Activated CD4-positive, alpha-beta T cell treated with anti-CD3 and anti-CD28 coated beads, Interleukin-2, amount 10 ng/mL, durations not matched to agents 7 days and 5 days (primary cell): ENCODE data around the gene SPG11. TPM values are rescaled to one million over a fixed set of nuclear protein-coding genes. Genes with fewer than 3 reads are reported as not detected.
"Not testable (repeated sequence)": the region's sequence is repeated elsewhere in the genome, so short reads cannot be mapped to it uniquely, and the experiment has no call there.

Experiments
- CTCF ChIA-PET: fragments of 350-600 bp; sonication (Branson Sonifier 250); formaldehyde crosslinking; loops from one replicate; lab custom pipeline; 2021; ENCODE audit warnings: antibody characterized with exemption; lab: Charles Lee
- POLR2A ChIA-PET: fragments of 350-600 bp; sonication (Branson Sonifier 250); formaldehyde crosslinking; loops from one replicate; lab custom pipeline; 2021; ENCODE audit warnings: antibody characterized with exemption; lab: Charles Lee
- DNase-seq: peaks from one replicate; pipeline ENCODE4 v3.0.0-alpha.2; 2020
- H3K27ac Mint-ChIP-seq: one replicate; pipeline ENCODE4 v1.8.0; 2021; ENCODE audit warnings: mild to moderate bottlenecking, moderate library complexity, mixed read lengths
- H3K27me3 Mint-ChIP-seq: one replicate; pipeline ENCODE4 v1.8.0; 2021; ENCODE audit warnings: mixed read lengths
- H3K36me3 Mint-ChIP-seq: one replicate; pipeline ENCODE4 v1.8.0; 2021; ENCODE audit warnings: low read depth, mixed read lengths
- H3K4me1 Mint-ChIP-seq: one replicate; pipeline ENCODE4 v1.8.0; 2021; ENCODE audit warnings: mixed read lengths
- H3K4me3 Mint-ChIP-seq: one replicate; pipeline ENCODE4 v1.8.0; 2021; ENCODE audit warnings: mild to moderate bottlenecking, moderate library complexity, mixed read lengths
- H3K9me3 Mint-ChIP-seq: one replicate; pipeline ENCODE4 v1.8.0; 2021; ENCODE audit warnings: mixed read lengths
- total RNA-seq, 2 experiments: library from RNA; stranded (reverse); gene quantifications; one replicate each; pipeline ENCODE4 v1.2.3, GENCODE V29; 2021

SPG11 gene
- total RNA-seq, 2 experiments from 2014 or later, result 69.2 to 77.6 TPM

- ChIA-PET POLR2A (no interaction called here), CTCF (interaction anchor here (0.9 to 1.2 kb wide), 2 partner anchors 10 to 28 kb away, joined by 3 read pairs; no protein-coding TSS in a partner anchor)
- Mint-ChIP-seq H3K27me3 (no peaks in the 10 kb centered on the region), H3K4me3 (no peak overlapping the region), H3K4me1 (peaks cover 11% of the 10 kb centered on the region), H3K36me3 (peaks cover 32% of the 10 kb centered on the region), H3K9me3 (no peaks in the 10 kb centered on the region), H3K27ac (no peak overlapping the region)
- no peak for DNase-seq
Measured at GRCh38 chr15:44574734-44575133, 88.7 kb downstream of the SPG11 start.

- Mint-ChIP-seq H3K36me3 (peaks cover 29% of the 10 kb centered on the region), H3K27ac (no peak overlapping the region), H3K4me1 (peaks cover 5% of the 10 kb centered on the region), H3K4me3 (no peak overlapping the region), H3K9me3 (no peaks in the 10 kb centered on the region), H3K27me3 (no peaks in the 10 kb centered on the region)
- DNase-seq, result no peak
- ChIA-PET POLR2A (no interaction called here), CTCF (interaction anchor here (1.0 to 1.1 kb wide), 3 partner anchors 10 to 209 kb away, joined by 3 to 5 read pairs (median 3); no protein-coding TSS in a partner anchor)
Measured at GRCh38 chr15:44573386-44573785, 90.1 kb downstream of the SPG11 start.

- Mint-ChIP-seq H3K4me1 (peaks cover 4% of the 10 kb centered on the region), H3K9me3 (no peaks in the 10 kb centered on the region), H3K4me3 (no peak overlapping the region), H3K27ac (no peak overlapping the region), H3K36me3 (peaks cover 48% of the 10 kb centered on the region), H3K27me3 (no peaks in the 10 kb centered on the region)
- no peak for DNase-seq
- ChIA-PET POLR2A (no interaction called here), CTCF (interaction anchor here (2.0 kb wide), 1 partner anchor 8 kb away, joined by 12 read pairs; no protein-coding TSS in a partner anchor)
Measured at GRCh38 chr15:44570361-44570760, 93.1 kb downstream of the SPG11 start.

- Mint-ChIP-seq H3K4me3 (no peak overlapping the region), H3K9me3 (peaks cover 3% of the 10 kb centered on the region), H3K36me3 (peaks cover 50% of the 10 kb centered on the region), H3K27ac (no peak overlapping the region), H3K27me3 (no peaks in the 10 kb centered on the region), H3K4me1 (no peaks in the 10 kb centered on the region)
- no peak for DNase-seq
- CTCF ChIA-PET, result interaction anchor here (0.6 to 2.0 kb wide), 3 partner anchors 9 to 152 kb away, joined by 3 to 12 read pairs (median 6); no protein-coding TSS in a partner anchor
- POLR2A ChIA-PET, result no interaction called here
Measured at GRCh38 chr15:44569316-44569715, 94.1 kb downstream of the SPG11 start.

- ChIA-PET CTCF (interaction anchor here (2.0 kb wide), 1 partner anchor 10 kb away, joined by 12 read pairs; no protein-coding TSS in a partner anchor), POLR2A (no interaction called here)
- Mint-ChIP-seq H3K9me3 (peaks cover 3% of the 10 kb centered on the region), H3K27me3 (no peaks in the 10 kb centered on the region), H3K4me3 (no peak overlapping the region), H3K4me1 (no peaks in the 10 kb centered on the region), H3K36me3 (peaks cover 52% of the 10 kb centered on the region), H3K27ac (peak overlapping the region; percentile 36)
- DNase-seq, result no peak
Measured at GRCh38 chr15:44568338-44568737, 95.1 kb downstream of the SPG11 start.

- peaks cover 58% of the 10 kb centered on the region for H3K36me3 Mint-ChIP-seq
Measured at GRCh38 chr15:44566155-44566540, 97.3 kb downstream of the SPG11 start.

GRCh38 chr15:44565387-44566154, 97.9 kb downstream of the SPG11 start:
- ChIA-PET POLR2A (no interaction called here), CTCF (interaction anchor here (0.6 kb wide), 1 partner anchor 264 kb away, joined by 3 read pairs; no protein-coding TSS in a partner anchor)
- no peak overlapping the region for H3K27ac Mint-ChIP-seq
- H3K4me3 Mint-ChIP-seq, result no peak overlapping the region
- H3K4me1 Mint-ChIP-seq, result peaks cover 12% of the 10 kb centered on the region
- H3K36me3 Mint-ChIP-seq, result peaks cover 61% of the 10 kb centered on the region
- no peak for DNase-seq
- H3K27me3 Mint-ChIP-seq, result no peaks in the 10 kb centered on the region
- peaks cover 3% of the 10 kb centered on the region for H3K9me3 Mint-ChIP-seq

More at GRCh38 chr15:44566155-44566540, 97.3 kb downstream of the SPG11 start:
- POLR2A ChIA-PET, result no interaction called here
- DNase-seq, result no peak
- H3K4me1 Mint-ChIP-seq, result peaks cover 6% of the 10 kb centered on the region
- peaks cover 3% of the 10 kb centered on the region for H3K9me3 Mint-ChIP-seq
- CTCF ChIA-PET, result interaction anchor here (0.6 to 1.3 kb wide), 2 partner anchors 13 to 264 kb away, joined by 3 read pairs; no protein-coding TSS in a partner anchor
- H3K4me3 Mint-ChIP-seq, result no peak overlapping the region
- no peak overlapping the region for H3K27ac Mint-ChIP-seq
- no peaks in the 10 kb centered on the region for H3K27me3 Mint-ChIP-seq

- H3K4me3 Mint-ChIP-seq, H3K27me3 Mint-ChIP-seq, CTCF ChIA-PET, H3K9me3 Mint-ChIP-seq, POLR2A ChIA-PET: not testable (repeated sequence)
- DNase-seq, result peak; percentile 13
- peaks cover 70% of the 10 kb centered on the region for H3K36me3 Mint-ChIP-seq
- H3K4me1 Mint-ChIP-seq, result peaks cover 29% of the 10 kb centered on the region
- H3K27ac Mint-ChIP-seq, result peak overlapping the region; percentile 80
Measured at GRCh38 chr15:44560926-44561325, 102.5 kb downstream of the SPG11 start.

- Mint-ChIP-seq H3K9me3 (no peaks in the 10 kb centered on the region), H3K4me1 (peaks cover 32% of the 10 kb centered on the region), H3K36me3 (peaks cover 55% of the 10 kb centered on the region), H3K4me3 (no peak overlapping the region), H3K27ac (peak overlapping the region; percentile 79), H3K27me3 (no peaks in the 10 kb centered on the region)
- POLR2A ChIA-PET, result interaction anchor here (0.6 kb wide), 1 partner anchor 12 kb away, joined by 3 read pairs; no protein-coding TSS in a partner anchor
- CTCF ChIA-PET, result interaction anchor here (1.3 kb wide), 1 partner anchor 24 kb away, joined by 3 read pairs; no protein-coding TSS in a partner anchor
- peak; percentile 36 for DNase-seq
Measured at GRCh38 chr15:44554934-44555723, 108.3 kb downstream of the SPG11 start.

- CTCF ChIA-PET, result interaction anchor here (0.6 to 1.3 kb wide), 2 partner anchors 17 to 468 kb away, joined by 4 to 5 read pairs; no protein-coding TSS in a partner anchor
- H3K4me1 Mint-ChIP-seq, result peaks cover 39% of the 10 kb centered on the region
- POLR2A ChIA-PET, result no interaction called here
- H3K4me3 Mint-ChIP-seq, result no peak overlapping the region
- peak overlapping the region; percentile 41 for H3K27ac Mint-ChIP-seq
- no peak for DNase-seq
- H3K36me3 Mint-ChIP-seq, result peaks cover 45% of the 10 kb centered on the region
- no peaks in the 10 kb centered on the region for H3K27me3 Mint-ChIP-seq
- H3K9me3 Mint-ChIP-seq, result no peaks in the 10 kb centered on the region
Measured at GRCh38 chr15:44550734-44551133, 112.7 kb downstream of the SPG11 start.

- no peaks in the 10 kb centered on the region for H3K27me3 Mint-ChIP-seq
- CTCF ChIA-PET, result interaction anchor here (0.6 to 1.3 kb wide), 8 partner anchors 17 to 1428 kb away, joined by 3 to 6 read pairs (median 4); no protein-coding TSS in a partner anchor
- POLR2A ChIA-PET, result interaction anchor here (0.6 kb wide), 1 partner anchor 53 kb away, joined by 5 read pairs; no protein-coding TSS in a partner anchor
- H3K4me3 Mint-ChIP-seq, result no peak overlapping the region
- peaks cover 37% of the 10 kb centered on the region for H3K4me1 Mint-ChIP-seq
- DNase-seq, result no peak
- peaks cover 41% of the 10 kb centered on the region for H3K36me3 Mint-ChIP-seq
- peak overlapping the region; percentile 41 for H3K27ac Mint-ChIP-seq
- H3K9me3 Mint-ChIP-seq, result no peaks in the 10 kb centered on the region
Measured at GRCh38 chr15:44550256-44550655, 113.2 kb downstream of the SPG11 start.

GRCh38 chr15:44549152-44549551, 114.3 kb downstream of the SPG11 start:
- H3K9me3 Mint-ChIP-seq, H3K4me3 Mint-ChIP-seq, CTCF ChIA-PET, H3K27me3 Mint-ChIP-seq, H3K27ac Mint-ChIP-seq, DNase-seq, POLR2A ChIA-PET: not testable (repeated sequence)
- Mint-ChIP-seq H3K36me3 (peaks cover 33% of the 10 kb centered on the region), H3K4me1 (peaks cover 29% of the 10 kb centered on the region)
